HG03097 (cell line): ENCODE results near the gene KCNG4.

ENCODE experiments used
- ATAC-seq: cut with Tn5 transposase; IDR thresholded peaks from one replicate; pipeline ENCODE4 v1.9.1; 2021; ENCODE audit not compliant: unreplicated experiment, low FRiP score

Gene KCNG4

GRCh38 chr16:84239909-84240308, at the start of gene KCNG4:
Gene KCNG4, minus strand, starts transcription at chr16:84240012. Its CDS starts 2,527 bp downstream, at chr16:84237485.
- ATAC-seq: no peak

GRCh38 chr16:84288902-84289301, 49.1 kb upstream of the KCNG4 start:
- ATAC-seq: no peak

GRCh38 chr16:84286578-84287240, 46.9 kb upstream of the KCNG4 start:
- no peak for ATAC-seq

GRCh38 chr16:84284154-84284722, 44.4 kb upstream of the KCNG4 start:
- no peak for ATAC-seq

GRCh38 chr16:84283314-84284153, 43.7 kb upstream of the KCNG4 start:
- ATAC-seq: no peak

GRCh38 chr16:84282533-84282932, 42.7 kb upstream of the KCNG4 start:
- ATAC-seq: no peak

GRCh38 chr16:84281074-84281473, 41.3 kb upstream of the KCNG4 start:
- no peak for ATAC-seq

- no peak for ATAC-seq
These were observed 40.1 kb upstream of the KCNG4 start for GRCh38 chr16:84279881-84280280.

GRCh38 chr16:84278968-84279367, 39.2 kb upstream of the KCNG4 start:
- no peak for ATAC-seq

GRCh38 chr16:84278333-84278732, 38.5 kb upstream of the KCNG4 start:
- no peak for ATAC-seq

GRCh38 chr16:84277244-84277823, 37.5 kb upstream of the KCNG4 start:
- ATAC-seq: no peak

GRCh38 chr16:84275585-84276151, 35.9 kb upstream of the KCNG4 start:
- ATAC-seq: no peak

GRCh38 chr16:84274515-84274914, 34.7 kb upstream of the KCNG4 start:
- ATAC-seq: no peak

GRCh38 chr16:84272740-84273320, 33.0 kb upstream of the KCNG4 start:
- no peak for ATAC-seq

- ATAC-seq: no peak
These were observed 32.1 kb upstream of the KCNG4 start for GRCh38 chr16:84271866-84272265.

GRCh38 chr16:84271037-84271436, 31.2 kb upstream of the KCNG4 start:
- no peak for ATAC-seq

GRCh38 chr16:84270531-84270930, 30.7 kb upstream of the KCNG4 start:
- ATAC-seq: no peak

GRCh38 chr16:84270071-84270470, 30.3 kb upstream of the KCNG4 start:
- no peak for ATAC-seq

- ATAC-seq: no peak
These were observed 28.7 kb upstream of the KCNG4 start for GRCh38 chr16:84268291-84269040.

GRCh38 chr16:84267380-84267779, 27.6 kb upstream of the KCNG4 start:
- ATAC-seq: no peak
